HG03135 (cell line): Measurements from ENCODE around the gene C2CD2L.
A peak's percentile ranks its signal among the peaks of the same experiment; 100 is the strongest.
"Not testable (repeated sequence)": the region's sequence is repeated elsewhere in the genome, so short reads cannot be mapped to it uniquely, and the experiment has no call there.

Experiments
- ATAC-seq: cut with Tn5 transposase; IDR thresholded peaks from one replicate; pipeline ENCODE4 v1.9.1; 2021; ENCODE audit warnings: mild to moderate bottlenecking, moderate library complexity; ENCODE audit not compliant: unreplicated experiment

Gene C2CD2L

GRCh38 chr11:119113716-119114115, 6.6 kb downstream of the C2CD2L start:
- ATAC-seq = no peak

GRCh38 chr11:119114351-119114750, 7.2 kb downstream of the C2CD2L start:
- no peak for ATAC-seq

GRCh38 chr11:119115484-119116234, 8.5 kb downstream of the C2CD2L start:
- no peak for ATAC-seq

GRCh38 chr11:119116235-119116594, 9.1 kb downstream of the C2CD2L start:
- no peak for ATAC-seq

- ATAC-seq = no peak
Measured at GRCh38 chr11:119116601-119117000, 9.5 kb downstream of the C2CD2L start.

GRCh38 chr11:119117004-119117706, 10.0 kb downstream of the C2CD2L start:
- ATAC-seq = no peak

- ATAC-seq = no peak
Measured at GRCh38 chr11:119118227-119118626, 11.1 kb downstream of the C2CD2L start.

- no peak for ATAC-seq
Measured at GRCh38 chr11:119118946-119119345, 11.8 kb downstream of the C2CD2L start.

GRCh38 chr11:119120639-119121007, 13.5 kb downstream of the C2CD2L start:
- ATAC-seq = no peak

- ATAC-seq = peak; percentile 95
Measured at GRCh38 chr11:119121008-119121810, 14.1 kb downstream of the C2CD2L start, which contains the start of gene HINFP. TSS of gene HINFP (plus strand) at chr11:119121580. CDS start at chr11:119126945, 5,365 bp downstream.

- peak; percentile 24 for ATAC-seq
Measured at GRCh38 chr11:119121811-119122124, 14.6 kb downstream of the C2CD2L start.

- no peak for ATAC-seq
Measured at GRCh38 chr11:119125821-119126220, 18.7 kb downstream of the C2CD2L start.

GRCh38 chr11:119126675-119127268, 19.6 kb downstream of the C2CD2L start:
- ATAC-seq = no peak

- ATAC-seq = no peak
Measured at GRCh38 chr11:119130662-119131061, 23.5 kb downstream of the C2CD2L start.

GRCh38 chr11:119134389-119134978, 27.3 kb downstream of the C2CD2L start:
- no peak for ATAC-seq

- ATAC-seq = not testable (repeated sequence)
Measured at GRCh38 chr11:119139276-119139675, 32.1 kb downstream of the C2CD2L start.

GRCh38 chr11:119144825-119145486, 37.8 kb downstream of the C2CD2L start:
- no peak for ATAC-seq

- ATAC-seq = no peak
Measured at GRCh38 chr11:119145551-119145950, 38.4 kb downstream of the C2CD2L start.

- no peak for ATAC-seq
Measured at GRCh38 chr11:119147604-119148333, 40.6 kb downstream of the C2CD2L start.

- ATAC-seq = no peak
Measured at GRCh38 chr11:119148720-119149017, 41.5 kb downstream of the C2CD2L start.
